K562 (cell line): ENCODE measurements around the gene POLR3A. TPM values are rescaled to one million over a fixed set of nuclear protein-coding genes. Genes with fewer than 3 reads are reported as not detected.

ENCODE experiments used
- BMI1 ChIP-seq: fragments of 150-350 bp; IDR thresholded peaks from 2 replicates; pipeline ENCODE4 v1.6.1; 2014; ENCODE audit warnings: low read length
- CCNT2 ChIP-seq: IDR thresholded peaks from 2 replicates; pipeline ENCODE4 v1.6.1; 2011; ENCODE audit warnings: borderline replicate concordance, low read depth, mild to moderate bottlenecking, moderate library complexity, mixed read lengths, low read length; ENCODE audit not compliant: insufficient read length; ENCODE audit errors: extremely low read depth
- FOXJ3 ChIP-seq: sonication (generic); formaldehyde crosslinking; IDR thresholded peaks from 2 replicates; pipeline ENCODE4 v1.4.0; 2020; ENCODE audit warnings: mild to moderate bottlenecking, missing genetic modification reagents
- FOXO4 ChIP-seq: fragments of 450-650 bp; formaldehyde crosslinking; IDR thresholded peaks from 2 replicates; pipeline ENCODE4 v1.4.0; 2020; ENCODE audit warnings: mild to moderate bottlenecking, moderate library complexity
- HDAC6 ChIP-seq: IDR thresholded peaks from 2 replicates; pipeline ENCODE4 v1.6.1; 2012; ENCODE audit warnings: low read depth, mild to moderate bottlenecking, control low read depth, inconsistent platforms, low read length, moderate library complexity
- ILK ChIP-seq: fragments of 450-650 bp; IDR thresholded peaks from 2 replicates; pipeline ENCODE4 v1.6.1; 2016; ENCODE audit warnings: missing genetic modification characterization, low read depth, mild to moderate bottlenecking, missing compliant biosample characterization, moderate library complexity, borderline replicate concordance
- JUNB ChIP-seq: fragments of 450-650 bp; formaldehyde crosslinking; conservative IDR thresholded peaks from 2 replicates; pipeline ENCODE4 v1.4.0; 2020; ENCODE audit warnings: mild to moderate bottlenecking
- KLF6 ChIP-seq: fragments of 250-450 bp; sonication (Bioruptor Pico); IDR thresholded peaks from 2 replicates; pipeline ENCODE4 v1.4.0; 2020; ENCODE audit warnings: mild to moderate bottlenecking, moderate library complexity, borderline replicate concordance
- MEIS2 ChIP-seq: fragments of 450-650 bp; IDR thresholded peaks from 2 replicates; pipeline ENCODE4 v1.6.1; 2014; ENCODE audit warnings: mild to moderate bottlenecking; ENCODE audit not compliant: partially characterized antibody
- MXD1 ChIP-seq: fragments of 250-450 bp; sonication (Bioruptor Pico); IDR thresholded peaks from 2 replicates; pipeline ENCODE4 v1.8.0; 2021; ENCODE audit warnings: borderline replicate concordance, mild to moderate bottlenecking, moderate library complexity; ENCODE audit not compliant: poor library complexity, severe bottlenecking
- NCOA6 ChIP-seq: fragments of 450-650 bp; IDR thresholded peaks from 2 replicates; pipeline ENCODE4 v1.6.1; 2017; ENCODE audit warnings: mild to moderate bottlenecking
- NR4A1 ChIP-seq, 2 experiments: fragments of 250-450 bp in 1 of 2; fragments of 450-650 bp in 1 of 2; sonication (Bioruptor Pico) in 1 of 2; IDR thresholded peaks; 2 replicates each; pipeline versions ENCODE4 v1.4.0 to v1.6.1; 2016 to 2020; ENCODE audit warnings: mild to moderate bottlenecking in 2 of 2, missing compliant biosample characterization in 1 of 2, missing genetic modification characterization in 1 of 2, moderate library complexity in 1 of 2
- PHF21A ChIP-seq: fragments of 450-650 bp; IDR thresholded peaks from 2 replicates; pipeline ENCODE4 v1.6.1; 2017; ENCODE audit warnings: low read depth, borderline replicate concordance
- PKNOX1 ChIP-seq: fragments of 450-650 bp; IDR thresholded peaks from 2 replicates; pipeline ENCODE4 v1.6.1; 2016
- POU5F1 ChIP-seq: fragments of 150-350 bp; IDR thresholded peaks from 2 replicates; pipeline ENCODE4 v1.6.1; 2014; ENCODE audit warnings: borderline replicate concordance, low read length, low read depth, mild to moderate bottlenecking; ENCODE audit not compliant: partially characterized antibody
- PRMT5 ChIP-seq: sonication (generic); formaldehyde crosslinking; IDR thresholded peaks from 2 replicates; pipeline ENCODE4 v1.5.0; 2020; ENCODE audit warnings: missing genetic modification reagents
- RB1 ChIP-seq: fragments of 450-650 bp; IDR thresholded peaks from 2 replicates; pipeline ENCODE4 v1.6.1; 2017; ENCODE audit warnings: low read depth, mild to moderate bottlenecking
- RBM15 ChIP-seq: fragments of 200-400 bp; formaldehyde crosslinking; IDR thresholded peaks from 2 replicates; pipeline ENCODE4 v1.6.1; 2018; ENCODE audit warnings: mild to moderate bottlenecking, low read length, moderate library complexity; ENCODE audit not compliant: insufficient read depth
- RBM39 ChIP-seq: fragments of 200-400 bp; formaldehyde crosslinking; optimal IDR thresholded peaks from 2 replicates; pipeline ENCODE3; 2018; ENCODE audit warnings: low read depth, low read length
- RCOR1 ChIP-seq, 2 experiments: IDR thresholded peaks; 2 replicates each; pipeline ENCODE4 v1.6.1; 2012; ENCODE audit warnings: low read depth in 2 of 2, low read length in 2 of 2, borderline replicate concordance in 1 of 2, improper control_type of control experiment in 1 of 2
- SAP30 ChIP-seq: fragments of 200-600 bp; sonication (generic); IDR thresholded peaks from 2 replicates; pipeline ENCODE4 v1.6.1; 2012; ENCODE audit warnings: borderline replicate concordance, low read depth, mild to moderate bottlenecking, moderate library complexity, low read length, control low read depth, inconsistent platforms; ENCODE audit not compliant: insufficient read depth, poor library complexity, severe bottlenecking
- SMAD2 ChIP-seq: fragments of 150-350 bp; IDR thresholded peaks from 2 replicates; pipeline ENCODE4 v1.6.1; 2014; ENCODE audit warnings: low read depth, mild to moderate bottlenecking, low read length
- SP1 ChIP-seq: sonication (generic); formaldehyde crosslinking; IDR thresholded peaks from 2 replicates; pipeline ENCODE4 v1.8.1; 2022; ENCODE audit warnings: mild to moderate bottlenecking, missing genetic modification reagents
- TBP ChIP-seq: optimal IDR thresholded peaks from 2 replicates; pipeline ENCODE3; 2011; ENCODE audit warnings: low read depth, low read length, improper control_type of control experiment
- ZC3H11A ChIP-seq: IDR thresholded peaks from 2 replicates; pipeline ENCODE4 v1.6.1; 2012; ENCODE audit warnings: low read depth, low read length, improper control_type of control experiment
- ZNF583 ChIP-seq: fragments of 250-450 bp; sonication (Bioruptor Pico); IDR thresholded peaks from 2 replicates; pipeline ENCODE4 v1.4.0; 2020
- polyA plus RNA-seq, 8 experiments: library from polyadenylated mRNA; depleted of rRNA in 4 of 8; stranded (reverse) in 5 of 8; unstranded in 3 of 8; fragments of >200 nt; fragmentation: Nextera tagmentation in 2 of 8; fragmentation: Illumina TruSeq in 1 of 8; extraction: Ambion mirVana in 2 of 8; extraction: Trizol in 1 of 8; gene quantifications; 2 replicates each; pipeline versions ENCODE4 v1.2.1 to v1.2.3, GENCODE V29; 2011 to 2014; ENCODE audit warnings: inconsistent platforms in 1 of 8, missing spikeins in 1 of 8
- total RNA-seq, 7 experiments: library from RNA; depleted of rRNA in 6 of 7; stranded (reverse); fragments of >200 nt in 6 of 7; fragmentation: Illumina TruSeq in 2 of 7; extraction: Trizol in 2 of 7; gene quantifications; 2 replicates each; pipeline versions ENCODE4 v1.2.1 to v1.2.3, GENCODE V29; 2011 to 2021; ENCODE audit warnings: low replicate concordance in 1 of 7

Gene POLR3A
- total and polyA plus RNA-seq, 9 of the 15 experiments (the other 6 are each of a cell fraction or from before 2014, with no cell fraction given) = 14.9 to 37.0 (median 26.7) TPM

- TF ChIP-seq SAP30 (no peak), MEIS2 (no peak), RBM39 (no peak), FOXO4 (CRISPR knock-in tag) (no peak), KLF6 (CRISPR knock-in tag) (no peak), FOXJ3 (CRISPR knock-in tag) (no peak), POU5F1 (no peak), BMI1 (no peak), SMAD2 (no peak), ZC3H11A (no peak), ZNF583 (CRISPR knock-in tag) (no peak), PKNOX1 (no peak), MXD1 (no peak), NCOA6 (no peak), PRMT5 (CRISPR knock-in tag) (no peak), CCNT2 (peak; percentile 57), TBP (peak; percentile 50), SP1 (CRISPR knock-in tag) (no peak), ILK (tag) (no peak), RBM15 (no peak), PHF21A (no peak), HDAC6 (no peak), NR4A1 (CRISPR knock-in tag; IDR thresholded peaks at IDR 0.05) (no peak), NR4A1 (tag; IDR thresholded peaks at IDR 0.05) (peak; percentile 54; the same call in 1 of the 2 replicates), RB1 (peak; percentile 76), JUNB (CRISPR knock-in tag) (no peak), RCOR1 (IDR thresholded peaks at IDR 0.05; ENCODE audit: borderline replicate concordance in 1 of 2, low read depth in 2 of 2, low read length in 2 of 2) (peak in 1 of 2 experiments; percentile 2; a peak in 1 of 4 replicates)
These were observed 102.5 kb downstream of the POLR3A start, which contains the start of gene DLG5 (continued) for GRCh38 chr10:77926566-77927401.
